Measurements from ENCODE around the gene CIART.

GRCh38 chr1:150262388-150263320 is 19.7 kb upstream of the CIART start:
- no peak for TF ChIP-seq CTCF (IDR thresholded peaks at IDR 0.05)
- TF ChIP-seq POLR2A (IDR thresholded peaks at IDR 0.05; ENCODE audit: low read depth) = no peak
